Epidermal melanocyte (primary cell): ENCODE data around the gene TMCO2.
"Not testable (repeated sequence)": the region's sequence is repeated elsewhere in the genome, so short reads cannot be mapped to it uniquely, and the experiment has no call there.

Experiments used
- DNase-seq: peaks from one replicate; pipeline ENCODE4 v3.0.0; 2011; ENCODE audit warnings: low spot score; ENCODE audit not compliant: insufficient read length

The TMCO2 gene

DNA sequence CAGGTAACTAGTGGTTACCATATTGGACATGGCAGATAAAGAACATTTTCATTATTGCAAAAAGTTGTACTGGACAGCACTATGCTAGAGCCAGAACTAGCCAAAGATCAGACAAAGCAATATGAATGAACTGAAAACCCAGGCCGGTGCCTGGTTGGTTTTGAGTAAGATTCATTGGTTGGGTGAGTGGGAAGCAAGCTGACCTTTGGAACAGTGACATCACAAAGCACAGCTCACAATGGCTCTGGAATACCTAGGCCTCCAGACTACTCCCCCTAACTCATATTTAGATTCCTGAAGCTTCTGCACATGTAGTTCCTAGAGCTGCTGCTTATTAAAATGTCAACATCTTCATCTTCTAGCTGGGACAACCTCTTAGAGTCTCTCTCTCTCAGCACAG lies at the start of gene TMCO2:
TMCO2 (plus strand) TSS at position 283 of the 400 bp plus-strand sequence; CDS start at position 340, 57 bp downstream.
- DNase-seq, result no peak

DNA sequence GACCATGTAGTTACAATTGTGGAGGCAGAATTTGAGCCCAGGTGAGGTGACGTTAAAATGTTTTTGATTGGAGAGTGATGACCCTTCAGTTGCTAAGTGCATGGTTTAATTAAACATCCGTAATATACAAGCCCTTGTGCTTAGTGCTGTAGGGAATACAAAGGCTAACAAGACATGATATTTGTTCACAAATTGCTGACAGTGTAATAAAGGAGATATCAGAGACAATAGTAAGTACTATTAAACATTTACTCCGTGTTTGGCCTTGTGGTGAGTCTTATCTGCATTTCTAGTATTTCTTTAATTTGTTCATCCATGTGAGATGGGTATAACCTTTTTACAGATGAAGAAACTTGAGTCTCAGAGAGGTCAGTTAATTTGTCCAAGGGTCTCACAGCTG lies 48.6 kb upstream of the TMCO2 start:
- DNase-seq, result no peak

DNA sequence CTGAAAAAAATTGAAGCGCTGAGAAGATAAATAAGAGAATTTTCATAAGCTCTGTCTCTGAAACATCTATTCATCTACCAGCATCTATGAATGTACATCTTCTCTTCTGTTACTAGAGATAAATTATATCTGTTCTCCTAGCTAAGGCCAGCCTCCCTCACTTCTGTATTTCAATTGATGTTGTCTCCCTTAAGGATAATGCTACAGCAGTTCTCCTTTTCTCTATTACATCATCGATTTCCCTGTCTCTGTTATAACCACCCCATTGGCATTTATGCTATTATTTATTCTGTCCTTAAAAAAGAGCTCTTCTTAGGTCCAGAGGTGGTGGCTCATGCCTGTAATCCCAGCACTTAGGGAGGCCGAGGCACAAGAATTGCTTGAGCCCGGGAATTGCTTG lies 42.9 kb upstream of the TMCO2 start:
- no peak for DNase-seq

DNA sequence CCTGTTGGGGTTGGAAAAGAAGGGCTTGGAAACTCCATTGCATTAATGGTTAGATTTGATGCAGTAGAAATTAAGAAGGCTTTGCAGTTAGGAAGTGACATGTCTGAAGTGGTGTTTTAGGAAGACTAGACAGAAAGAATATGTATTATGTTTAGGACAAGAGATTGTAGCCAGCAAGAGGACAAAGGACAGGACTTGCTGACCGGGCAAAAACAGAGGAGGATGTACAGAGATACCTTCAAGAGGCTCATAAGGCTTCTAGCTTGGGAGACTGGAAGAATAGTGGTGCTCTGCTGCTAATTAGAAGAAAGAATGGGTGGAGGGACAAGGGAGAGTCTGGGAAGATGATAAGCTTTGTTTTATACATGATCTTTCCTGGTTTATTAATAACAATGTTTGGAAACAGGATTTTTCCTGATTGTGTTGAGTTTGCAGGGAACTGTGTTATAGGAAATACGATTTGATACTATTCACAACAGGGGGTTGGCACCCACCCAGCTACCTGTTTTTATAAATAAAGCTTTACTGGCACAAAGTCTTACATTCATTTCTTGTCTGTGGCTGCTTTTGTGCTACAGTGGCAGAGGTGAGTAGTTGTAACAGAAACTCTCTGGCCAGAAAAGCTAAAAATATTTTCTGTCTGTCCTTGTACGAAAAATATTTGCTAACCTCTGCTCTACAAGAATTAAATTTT lies 37.1 kb upstream of the TMCO2 start:
- DNase-seq, result no peak

DNA sequence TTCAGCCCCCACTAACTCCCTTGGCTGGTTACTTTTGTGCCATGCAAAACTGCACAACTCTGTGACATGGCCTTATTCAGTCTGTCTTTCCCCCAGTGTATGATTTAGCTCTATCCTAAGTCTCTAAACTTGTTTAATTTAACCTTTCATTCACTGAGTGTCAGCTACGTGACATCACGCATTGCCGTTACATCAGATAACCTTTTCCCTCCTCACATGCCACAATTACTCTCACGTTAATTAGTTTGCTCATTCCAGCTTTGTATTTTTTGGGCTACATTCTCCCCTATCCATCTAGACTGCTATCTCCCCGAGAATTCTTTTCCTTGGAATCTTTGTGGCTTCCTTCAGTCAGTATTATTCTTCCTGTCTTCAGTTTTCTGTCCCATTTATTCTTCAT lies 29.4 kb upstream of the TMCO2 start:
- DNase-seq, result no peak

DNA sequence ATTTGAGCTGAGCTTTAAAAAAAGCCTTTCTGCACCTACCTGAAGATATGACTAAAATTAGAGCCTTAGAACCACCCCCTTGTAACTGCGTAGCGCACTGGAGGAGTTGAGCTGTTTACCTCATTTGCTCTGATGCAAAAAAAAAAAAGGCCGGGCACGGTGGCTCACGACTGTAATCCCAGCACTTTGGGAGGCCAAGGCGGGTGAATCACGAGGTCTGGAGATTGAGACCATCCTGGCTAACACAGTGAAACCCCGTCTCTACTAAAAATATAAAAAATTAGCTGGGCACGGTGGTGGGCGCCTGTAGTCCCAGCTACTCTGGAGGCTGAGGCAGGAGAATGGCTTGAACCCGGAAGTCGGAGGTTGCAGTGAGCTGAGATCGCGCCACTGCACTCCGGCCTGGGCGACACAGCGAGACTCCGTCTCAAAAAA lies 26.2 kb upstream of the TMCO2 start:
- not testable (repeated sequence) for DNase-seq

DNA sequence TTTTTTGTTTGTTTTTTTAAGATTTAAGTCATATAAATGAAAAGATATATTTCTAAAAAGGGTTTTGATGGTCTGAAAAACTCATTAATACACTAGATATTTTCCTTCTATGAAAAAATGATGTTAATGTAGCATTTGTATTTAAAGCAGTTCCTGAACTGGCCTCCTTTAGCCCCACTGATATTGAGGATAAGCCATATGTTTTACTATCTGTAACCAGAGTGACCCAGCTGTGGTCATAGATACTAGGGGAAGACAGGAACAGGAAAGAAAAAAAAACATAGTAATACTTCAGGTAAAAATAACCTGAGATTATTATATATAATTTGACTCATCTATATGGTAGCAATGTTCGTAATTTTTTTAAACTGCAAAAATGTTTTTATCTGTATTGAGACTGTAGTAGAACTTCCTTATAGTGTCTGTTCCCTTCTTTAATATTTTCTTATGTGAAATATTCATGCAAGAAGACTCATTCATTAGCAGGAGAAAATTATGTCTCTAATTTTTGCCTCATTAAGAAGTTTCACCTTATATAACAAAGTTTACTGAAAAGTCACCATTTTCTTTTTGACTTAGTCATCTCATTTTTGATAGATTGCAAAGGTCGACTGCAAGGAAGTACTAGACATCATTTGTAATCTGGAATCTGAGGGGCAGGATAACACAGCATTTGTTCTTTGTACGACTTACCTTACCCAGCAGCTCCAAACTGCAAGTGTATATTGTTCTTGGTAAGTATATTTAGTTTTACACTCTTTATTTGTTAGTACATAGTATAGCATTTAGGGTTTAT lies 25.6 kb upstream of the TMCO2 start:
- DNase-seq, result no peak

DNA sequence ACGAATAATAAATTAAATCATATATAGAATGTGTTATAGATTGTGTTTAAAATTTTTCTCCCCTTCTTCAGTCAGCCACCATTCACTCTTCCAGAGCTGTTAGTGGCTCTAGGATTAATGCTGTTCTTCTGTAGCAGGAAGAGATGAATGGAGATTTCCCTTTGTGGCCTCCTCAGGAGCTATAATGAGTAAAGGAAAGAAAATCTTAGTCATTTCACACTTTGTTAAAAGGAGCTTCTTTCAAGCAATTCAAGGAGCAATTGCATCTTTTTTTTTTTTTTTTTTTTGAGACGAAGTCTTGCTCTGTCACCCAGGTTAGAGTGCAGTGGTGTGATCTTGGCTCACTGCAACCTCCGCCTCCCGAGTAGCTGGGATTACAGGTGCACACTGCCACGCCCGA lies 23.7 kb upstream of the TMCO2 start:
- DNase-seq, result no peak

DNA sequence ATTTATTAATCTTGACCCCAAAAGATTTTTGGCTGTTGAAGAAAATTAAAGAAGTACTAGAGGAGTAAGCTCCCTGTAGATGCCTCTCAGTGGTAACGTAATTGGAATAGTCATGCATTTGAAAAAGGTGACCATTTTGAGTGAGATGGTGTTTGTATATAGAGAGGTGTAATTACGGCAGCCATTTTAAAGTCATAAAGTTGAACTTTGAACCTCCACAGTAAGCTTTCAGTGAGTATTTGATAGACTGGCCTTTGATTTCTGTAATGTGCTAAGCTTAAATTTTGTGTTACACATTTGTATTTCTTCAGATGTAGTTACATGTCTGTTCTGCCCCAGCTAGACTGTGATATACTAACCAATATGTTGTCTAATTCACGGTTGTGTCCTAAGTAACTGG lies 21.5 kb upstream of the TMCO2 start:
- no peak for DNase-seq

DNA sequence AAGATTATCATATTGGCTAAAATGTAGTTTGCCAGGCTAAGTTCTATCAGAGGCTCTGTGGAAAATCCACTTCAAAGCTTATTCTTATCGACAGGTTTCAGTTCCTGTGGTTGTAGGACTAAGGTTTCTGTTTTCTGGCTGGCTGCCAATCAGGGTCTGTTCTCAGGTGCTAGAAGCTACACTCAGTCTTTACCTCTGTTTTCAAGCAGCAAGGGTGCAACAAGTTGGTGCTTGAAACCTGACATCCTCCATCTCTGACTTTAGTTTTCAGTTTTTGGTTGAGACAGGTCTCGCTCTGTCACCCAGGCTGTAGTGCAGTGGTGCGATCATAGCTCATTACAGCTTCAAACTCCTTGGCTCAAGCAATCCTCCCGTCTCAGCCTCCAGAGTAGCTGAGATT lies 15.3 kb upstream of the TMCO2 start:
- DNase-seq, result no peak

DNA sequence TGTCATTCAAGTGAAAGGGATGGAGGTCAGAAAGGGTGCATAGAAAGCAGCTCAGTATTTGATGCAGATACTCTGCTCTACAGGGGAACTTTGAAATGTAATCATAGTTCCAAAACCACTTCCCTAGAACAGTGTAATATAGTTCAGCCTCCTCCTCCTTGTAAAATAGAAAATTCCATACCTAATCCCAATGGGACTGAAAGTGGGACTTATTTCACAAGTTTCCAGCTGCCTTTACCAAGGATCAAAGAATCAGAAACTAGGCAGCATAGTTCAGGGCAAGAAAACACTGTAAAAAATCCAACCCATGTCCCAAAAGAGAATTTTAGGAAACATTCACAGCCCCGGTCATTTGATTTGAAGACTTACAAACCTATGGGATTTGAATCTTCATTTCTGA lies 8.1 kb upstream of the TMCO2 start:
- no peak for DNase-seq

DNA sequence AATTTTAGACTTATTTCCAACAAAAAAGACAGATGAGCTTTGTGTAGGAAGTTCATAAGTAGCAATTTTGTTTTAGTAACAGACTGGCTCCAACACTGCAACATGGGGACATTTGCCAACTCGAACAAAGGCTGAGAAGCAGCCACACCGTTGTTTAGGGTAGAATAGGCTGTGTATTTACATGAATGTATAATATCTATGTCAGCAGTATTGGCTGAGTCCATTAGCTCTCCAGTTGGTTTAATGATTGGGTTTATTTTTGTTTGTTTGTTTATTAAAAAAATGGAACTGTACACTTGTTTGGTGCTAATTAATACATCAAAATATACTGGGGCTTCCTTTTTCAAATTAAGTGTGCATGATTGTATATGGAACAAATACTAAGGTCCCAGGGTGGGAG lies 7.3 kb upstream of the TMCO2 start:
- DNase-seq, result no peak

DNA sequence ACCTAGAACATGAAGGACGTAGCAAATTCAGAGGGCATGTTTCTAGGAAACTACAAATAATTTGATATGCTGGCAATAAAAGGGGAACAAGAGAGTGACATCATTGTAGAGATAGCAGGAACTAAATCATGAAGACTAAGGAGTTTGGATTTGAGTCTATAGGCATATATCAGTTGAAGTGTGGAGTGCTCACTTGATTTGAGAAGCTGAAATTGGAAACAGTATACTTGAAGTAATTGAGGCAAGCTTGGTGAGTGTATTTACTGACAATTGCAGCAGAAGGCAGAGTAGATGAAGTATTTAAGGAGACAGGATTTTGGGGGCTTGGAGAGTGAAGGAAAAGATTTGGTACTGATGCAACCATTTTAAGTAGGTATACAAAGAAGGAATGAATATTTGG lies 6.4 kb upstream of the TMCO2 start:
- no peak for DNase-seq

DNA sequence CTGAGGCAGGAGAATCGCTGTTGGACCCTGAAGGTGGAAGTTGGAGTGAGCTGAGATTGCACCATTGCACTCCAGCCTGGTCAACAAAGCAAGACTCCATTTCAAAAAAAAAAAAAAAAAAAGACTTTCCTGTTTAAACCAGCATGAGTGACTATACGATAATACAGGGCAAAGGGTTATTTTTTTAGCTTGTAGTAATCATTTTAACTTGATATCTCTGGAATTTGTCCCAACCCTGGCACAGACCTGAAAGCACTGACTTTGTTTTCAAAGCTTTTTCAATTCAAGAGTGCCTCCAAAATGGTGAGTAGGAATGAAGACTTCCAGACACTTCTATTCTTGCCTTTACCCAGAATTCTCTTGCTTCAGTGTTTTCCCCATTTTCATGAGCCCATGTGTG lies 4.4 kb upstream of the TMCO2 start:
- no peak for DNase-seq

DNA sequence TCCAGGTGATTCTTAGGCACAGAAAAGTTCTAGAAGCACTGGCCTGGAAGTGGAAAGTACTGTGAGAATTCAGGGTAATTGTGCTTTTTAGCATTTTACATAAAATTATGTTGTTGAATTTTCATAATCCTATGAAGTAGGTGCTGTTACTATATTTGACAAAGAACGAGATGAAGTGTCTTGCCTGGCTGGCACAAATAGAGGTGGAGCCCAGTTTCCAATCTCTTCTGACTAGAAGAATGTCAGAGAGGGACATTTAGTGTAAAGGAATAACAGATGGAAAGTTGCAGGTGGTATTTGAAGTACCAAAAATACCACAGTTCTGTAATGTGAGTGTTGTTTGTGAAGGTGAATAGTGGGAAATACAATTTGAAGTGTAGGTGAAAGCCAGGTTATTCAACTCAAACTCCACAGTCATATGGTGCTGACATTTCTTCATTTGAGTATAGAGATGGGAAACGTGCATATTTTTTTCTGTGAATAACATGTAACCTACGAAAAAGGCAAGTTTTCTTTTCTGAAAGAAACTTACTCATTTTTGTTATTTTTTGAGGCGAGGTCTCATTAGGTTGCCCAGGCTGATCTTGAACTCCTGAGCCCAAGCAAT lies 3.5 kb upstream of the TMCO2 start:
- DNase-seq, result no peak

DNA sequence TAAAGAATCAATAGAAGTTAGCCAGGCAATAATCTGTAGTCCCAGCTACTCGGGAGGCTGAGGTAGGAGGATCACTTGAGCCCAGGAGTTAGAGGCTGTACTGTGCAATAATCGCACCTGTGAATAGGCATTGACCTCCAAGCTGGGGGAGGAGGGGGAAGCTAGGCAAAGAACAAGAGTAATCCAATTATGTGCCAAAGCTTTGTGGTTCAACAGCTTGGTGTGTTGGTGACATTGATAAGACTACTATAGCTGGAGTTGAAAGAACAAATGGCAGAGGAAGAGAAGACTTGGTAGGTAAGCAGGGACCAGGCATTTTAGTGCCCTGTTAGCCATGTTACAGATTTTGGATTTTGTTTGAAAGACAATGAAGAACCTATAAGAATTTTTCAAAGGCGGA lies 2.1 kb upstream of the TMCO2 start:
- no peak for DNase-seq

DNA sequence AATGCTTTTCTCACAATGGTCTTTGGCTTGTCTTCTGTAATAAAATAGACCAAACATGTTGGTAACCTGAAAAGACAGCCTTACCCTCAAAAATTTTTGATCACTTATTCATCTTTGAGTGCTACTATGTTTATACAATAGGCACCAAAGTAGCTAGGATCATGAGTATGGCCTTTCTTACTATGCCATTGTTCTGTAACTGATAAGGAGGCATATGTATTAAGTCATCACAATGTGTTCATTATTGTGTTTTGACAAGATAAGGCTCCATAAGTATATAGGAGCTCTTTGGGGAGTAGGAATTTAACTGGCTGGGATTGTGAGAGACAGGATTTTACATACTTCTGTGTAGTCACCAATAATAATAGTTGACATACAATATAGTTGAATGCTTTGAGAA lies 675 bp downstream of the TMCO2 start:
- no peak for DNase-seq

DNA sequence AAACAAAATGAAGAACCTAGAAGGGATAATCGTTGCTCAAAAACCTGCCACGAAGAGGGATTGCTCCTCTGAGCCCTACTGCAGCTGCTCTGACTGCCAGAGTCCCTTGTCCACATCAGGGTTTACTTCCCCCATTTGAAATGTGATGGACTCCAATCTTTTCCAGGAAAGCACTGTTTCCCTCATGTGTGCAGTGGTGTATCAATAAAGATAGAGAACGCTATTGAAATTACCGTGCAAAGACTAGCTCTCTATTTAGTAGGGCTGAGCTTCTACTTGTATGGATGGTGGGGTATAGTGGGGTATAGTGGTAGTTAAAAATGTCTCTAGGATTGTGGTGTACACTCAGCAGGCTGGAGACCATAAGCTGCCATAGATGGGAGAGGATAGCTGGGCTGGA lies 3.7 kb downstream of the TMCO2 start:
- no peak for DNase-seq

DNA sequence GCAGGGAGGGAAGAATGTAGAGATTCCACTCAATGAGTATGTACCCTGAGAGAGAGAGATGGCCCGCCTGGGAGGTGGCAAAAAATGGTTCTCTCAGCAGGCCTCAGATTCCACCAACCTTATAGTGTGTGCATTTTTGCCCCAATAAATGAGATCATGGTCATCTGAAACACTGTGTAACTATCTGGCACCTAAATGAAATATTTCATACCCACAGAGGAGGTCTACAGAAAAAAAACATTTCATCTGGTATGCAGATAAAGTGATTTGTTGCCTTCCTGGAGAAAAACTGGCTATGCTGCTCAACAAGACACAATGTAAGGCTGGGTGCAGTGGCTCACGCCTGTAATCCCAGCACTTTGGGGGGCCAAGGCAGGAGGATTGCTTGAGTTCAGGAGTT lies 4.9 kb downstream of the TMCO2 start:
- DNase-seq, result no peak

DNA sequence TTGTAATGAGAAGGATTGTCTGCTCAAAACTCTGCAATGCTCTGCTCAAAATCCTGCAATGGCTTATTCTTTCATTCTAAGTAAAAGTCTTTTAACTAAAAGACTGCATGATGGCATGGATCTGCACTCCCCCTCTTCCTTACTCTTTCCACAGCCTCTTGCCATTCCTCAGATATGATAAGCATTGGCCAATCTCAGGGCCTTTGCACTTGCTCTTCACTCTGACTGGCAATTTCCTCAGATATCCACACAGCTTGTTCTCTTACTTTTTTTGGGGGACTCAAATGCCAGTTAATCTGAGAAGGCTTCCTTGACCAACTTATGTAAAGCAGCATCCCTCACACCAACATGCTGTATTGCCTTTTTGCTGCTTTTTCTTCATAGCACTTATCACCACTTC lies 7.5 kb downstream of the TMCO2 start:
- DNase-seq, result no peak

DNA sequence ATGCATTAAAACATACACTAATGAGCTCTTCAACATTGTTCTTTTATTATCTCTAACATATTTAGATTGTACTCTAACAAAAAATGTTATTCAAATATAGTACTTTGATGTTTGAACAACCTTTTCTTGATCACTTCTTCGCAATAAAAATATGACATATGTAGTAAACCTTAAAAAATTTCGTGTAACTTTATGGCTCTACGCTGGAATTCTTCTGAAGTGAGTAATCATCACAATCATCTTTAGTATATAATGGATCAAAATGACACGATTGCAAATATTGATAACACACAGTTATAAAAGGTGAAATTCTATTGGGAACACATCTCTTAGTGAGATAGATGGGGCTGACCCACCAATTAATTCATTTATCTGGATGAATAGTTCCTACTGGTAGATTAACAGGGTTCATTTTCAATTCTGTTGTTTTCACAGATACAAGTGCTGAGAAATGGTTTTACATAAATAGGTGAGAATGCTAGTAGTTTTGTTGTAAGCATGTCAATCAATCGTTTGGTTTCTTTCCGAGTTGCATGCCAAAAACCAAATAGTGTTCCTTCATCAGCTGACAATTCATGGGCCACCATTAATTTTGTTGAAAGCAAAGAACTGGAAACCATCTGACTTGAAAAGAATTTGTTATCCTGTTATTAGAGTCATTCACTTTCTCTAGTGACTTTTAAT lies 8.8 kb downstream of the TMCO2 start:
- no peak for DNase-seq

DNA sequence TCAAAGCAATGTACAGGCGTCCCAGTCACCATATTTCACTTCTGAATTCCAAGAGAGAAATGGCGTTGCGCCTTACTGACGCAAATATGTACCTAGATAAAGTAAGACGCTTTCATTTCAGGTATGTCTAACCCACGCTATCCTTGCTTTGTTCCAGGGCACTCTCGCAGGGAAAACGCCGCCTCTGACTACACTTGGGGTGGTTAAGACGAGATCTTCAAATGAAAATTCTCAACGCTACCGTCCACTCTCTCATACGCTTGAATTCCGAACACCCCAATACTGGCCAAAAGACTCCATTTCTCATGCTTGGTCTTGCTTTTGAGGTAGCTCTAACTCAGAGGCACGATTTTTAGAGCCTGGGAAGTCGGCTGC lies 9.6 kb downstream of the TMCO2 start:
- DNase-seq, result no peak
